K562 (cell line): Measurements from ENCODE around the gene TGFB1I1. TPM values are rescaled to one million over a fixed set of nuclear protein-coding genes. Genes with fewer than 3 reads are reported as not detected.

Source experiments
- ESRRA ChIP-seq: fragments of 450-650 bp; IDR thresholded peaks from 2 replicates; pipeline ENCODE4 v1.6.1; 2014; ENCODE audit warnings: low read depth, mild to moderate bottlenecking, moderate library complexity, borderline replicate concordance
- HMG20A ChIP-seq: fragments of 450-650 bp; formaldehyde crosslinking; conservative IDR thresholded peaks from 2 replicates; pipeline ENCODE4 v1.4.0; 2020; ENCODE audit warnings: mild to moderate bottlenecking, mixed read lengths
- HSF4 ChIP-seq: fragments of 250-450 bp; sonication (Bioruptor Pico); IDR thresholded peaks from 2 replicates; pipeline ENCODE4 v2.1.2; 2022; ENCODE audit warnings: mild to moderate bottlenecking, moderate library complexity, borderline replicate concordance
- TBP ChIP-seq: optimal IDR thresholded peaks from 2 replicates; pipeline ENCODE3; 2011; ENCODE audit warnings: low read depth, low read length, improper control_type of control experiment
- YY1 ChIP-seq, 3 experiments: IDR thresholded peaks; 2 replicates each; pipeline ENCODE4 v1.6.1; 2011; ENCODE audit warnings: low read length in 2 of 3, mild to moderate bottlenecking in 2 of 3, moderate library complexity in 2 of 3, borderline replicate concordance in 1 of 3, control low read depth in 1 of 3, low read depth in 1 of 3; ENCODE audit not compliant: insufficient read depth in 3 of 3, insufficient replicate concordance in 2 of 3, control insufficient read depth in 1 of 3, insufficient read length in 1 of 3; ENCODE audit errors: extremely low read depth in 1 of 3
- ZNF583 ChIP-seq: fragments of 250-450 bp; sonication (Bioruptor Pico); IDR thresholded peaks from 2 replicates; pipeline ENCODE4 v1.4.0; 2020
- polyA plus RNA-seq, 8 experiments: library from polyadenylated mRNA; depleted of rRNA in 4 of 8; stranded (reverse) in 5 of 8; unstranded in 3 of 8; fragments of >200 nt; fragmentation: Nextera tagmentation in 2 of 8; fragmentation: Illumina TruSeq in 1 of 8; extraction: Ambion mirVana in 2 of 8; extraction: Trizol in 1 of 8; gene quantifications; 2 replicates each; pipeline versions ENCODE4 v1.2.1 to v1.2.3, GENCODE V29; 2011 to 2014; ENCODE audit warnings: inconsistent platforms in 1 of 8, missing spikeins in 1 of 8
- total RNA-seq, 7 experiments: library from RNA; depleted of rRNA in 6 of 7; stranded (reverse); fragments of >200 nt in 6 of 7; fragmentation: Illumina TruSeq in 2 of 7; extraction: Trizol in 2 of 7; gene quantifications; 2 replicates each; pipeline versions ENCODE4 v1.2.1 to v1.2.3, GENCODE V29; 2011 to 2021; ENCODE audit warnings: low replicate concordance in 1 of 7
- TF ChIP-seq, protein P1 (sequence below), 2 experiments: fragments of 150-350 bp in 1 of 2; IDR thresholded peaks; 2 replicates each; pipeline ENCODE4 v1.6.1; 2012 to 2016; ENCODE audit warnings: low read depth in 2 of 2, low read length in 2 of 2, mild to moderate bottlenecking in 1 of 2, moderate library complexity in 1 of 2
- TF ChIP-seq, protein P2 (sequence below): fragments of 450-650 bp; IDR thresholded peaks from 2 replicates; pipeline ENCODE4 v1.6.1; 2016; ENCODE audit warnings: mild to moderate bottlenecking, moderate library complexity

Gene TGFB1I1
- total and polyA plus RNA-seq, 9 of the 15 experiments (the other 6 are each of a cell fraction or from before 2014, with no cell fraction given) = 0.04 to 0.91 (median 0.19) TPM

DNA sequence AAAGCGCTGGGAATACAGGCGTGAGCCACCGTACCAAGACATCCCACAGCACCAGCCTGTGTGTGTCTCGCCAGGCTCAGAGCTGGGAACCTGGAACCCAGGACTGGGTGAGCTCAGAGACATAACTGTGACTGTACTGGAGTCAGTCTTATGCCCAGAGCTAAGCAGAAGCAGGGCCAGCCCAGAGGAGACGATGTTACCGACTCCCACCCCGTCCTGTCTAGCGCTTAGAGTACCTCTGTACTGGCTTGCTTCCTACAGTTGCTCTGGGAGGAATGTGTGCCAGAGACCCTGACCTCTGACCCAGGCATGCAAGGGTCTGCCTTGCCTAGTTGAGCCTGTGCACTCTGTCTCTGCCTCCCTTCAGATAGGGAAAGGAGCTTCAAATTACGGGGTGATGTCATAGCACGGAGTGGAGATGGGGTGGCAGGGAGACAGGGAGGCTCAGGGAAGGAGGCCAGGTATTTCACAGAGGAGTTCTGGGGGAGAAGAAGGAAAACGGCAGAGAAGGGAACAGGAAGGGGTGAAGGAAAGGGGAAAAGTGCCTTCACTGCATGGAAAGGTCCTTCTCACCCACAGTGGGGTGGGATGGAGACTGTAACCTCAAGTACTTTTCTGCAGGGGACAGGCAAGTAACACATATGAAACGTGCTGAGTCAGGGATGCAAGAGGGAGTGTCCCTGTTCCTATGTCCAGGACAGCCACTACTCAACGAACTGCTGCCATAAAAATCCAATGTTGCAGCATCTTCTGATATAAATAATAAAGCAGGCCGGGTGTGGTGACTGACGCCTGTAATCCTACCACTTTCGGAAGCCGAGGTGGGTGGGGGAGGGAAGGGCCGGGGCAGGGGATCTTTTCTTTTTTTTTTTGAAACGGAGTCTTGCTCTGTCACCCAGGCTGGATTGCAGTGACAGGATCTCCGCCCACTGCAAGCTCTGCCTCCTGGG lies 18.4 kb upstream of the TGFB1I1 start (continued):
- TF ChIP-seq, protein P1, sequence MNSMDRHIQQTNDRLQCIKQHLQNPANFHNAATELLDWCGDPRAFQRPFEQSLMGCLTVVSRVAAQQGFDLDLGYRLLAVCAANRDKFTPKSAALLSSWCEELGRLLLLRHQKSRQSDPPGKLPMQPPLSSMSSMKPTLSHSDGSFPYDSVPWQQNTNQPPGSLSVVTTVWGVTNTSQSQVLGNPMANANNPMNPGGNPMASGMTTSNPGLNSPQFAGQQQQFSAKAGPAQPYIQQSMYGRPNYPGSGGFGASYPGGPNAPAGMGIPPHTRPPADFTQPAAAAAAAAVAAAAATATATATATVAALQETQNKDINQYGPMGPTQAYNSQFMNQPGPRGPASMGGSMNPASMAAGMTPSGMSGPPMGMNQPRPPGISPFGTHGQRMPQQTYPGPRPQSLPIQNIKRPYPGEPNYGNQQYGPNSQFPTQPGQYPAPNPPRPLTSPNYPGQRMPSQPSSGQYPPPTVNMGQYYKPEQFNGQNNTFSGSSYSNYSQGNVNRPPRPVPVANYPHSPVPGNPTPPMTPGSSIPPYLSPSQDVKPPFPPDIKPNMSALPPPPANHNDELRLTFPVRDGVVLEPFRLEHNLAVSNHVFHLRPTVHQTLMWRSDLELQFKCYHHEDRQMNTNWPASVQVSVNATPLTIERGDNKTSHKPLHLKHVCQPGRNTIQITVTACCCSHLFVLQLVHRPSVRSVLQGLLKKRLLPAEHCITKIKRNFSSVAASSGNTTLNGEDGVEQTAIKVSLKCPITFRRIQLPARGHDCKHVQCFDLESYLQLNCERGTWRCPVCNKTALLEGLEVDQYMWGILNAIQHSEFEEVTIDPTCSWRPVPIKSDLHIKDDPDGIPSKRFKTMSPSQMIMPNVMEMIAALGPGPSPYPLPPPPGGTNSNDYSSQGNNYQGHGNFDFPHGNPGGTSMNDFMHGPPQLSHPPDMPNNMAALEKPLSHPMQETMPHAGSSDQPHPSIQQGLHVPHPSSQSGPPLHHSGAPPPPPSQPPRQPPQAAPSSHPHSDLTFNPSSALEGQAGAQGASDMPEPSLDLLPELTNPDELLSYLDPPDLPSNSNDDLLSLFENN (IDR thresholded peaks at IDR 0.05; ENCODE audit: low read depth in 2 of 2, low read length in 2 of 2) = no peak
- TF ChIP-seq YY1 (IDR thresholded peaks at IDR 0.05; ENCODE audit: borderline replicate concordance in 1 of 3, control insufficient read depth in 1 of 3, extremely low read depth in 1 of 3, insufficient read depth in 3 of 3, insufficient read length in 1 of 3, insufficient replicate concordance in 2 of 3, low read depth in 1 of 3, low read length in 2 of 3) (no peak), ZNF583 (0 out of 2 replicates have a peak, but pooled peaks have one; percentile 10), ESRRA (no peak), HSF4 (CRISPR knock-in tag) (no peak), TBP (peak; percentile 4), HMG20A (no peak)
- TF ChIP-seq, protein P2, sequence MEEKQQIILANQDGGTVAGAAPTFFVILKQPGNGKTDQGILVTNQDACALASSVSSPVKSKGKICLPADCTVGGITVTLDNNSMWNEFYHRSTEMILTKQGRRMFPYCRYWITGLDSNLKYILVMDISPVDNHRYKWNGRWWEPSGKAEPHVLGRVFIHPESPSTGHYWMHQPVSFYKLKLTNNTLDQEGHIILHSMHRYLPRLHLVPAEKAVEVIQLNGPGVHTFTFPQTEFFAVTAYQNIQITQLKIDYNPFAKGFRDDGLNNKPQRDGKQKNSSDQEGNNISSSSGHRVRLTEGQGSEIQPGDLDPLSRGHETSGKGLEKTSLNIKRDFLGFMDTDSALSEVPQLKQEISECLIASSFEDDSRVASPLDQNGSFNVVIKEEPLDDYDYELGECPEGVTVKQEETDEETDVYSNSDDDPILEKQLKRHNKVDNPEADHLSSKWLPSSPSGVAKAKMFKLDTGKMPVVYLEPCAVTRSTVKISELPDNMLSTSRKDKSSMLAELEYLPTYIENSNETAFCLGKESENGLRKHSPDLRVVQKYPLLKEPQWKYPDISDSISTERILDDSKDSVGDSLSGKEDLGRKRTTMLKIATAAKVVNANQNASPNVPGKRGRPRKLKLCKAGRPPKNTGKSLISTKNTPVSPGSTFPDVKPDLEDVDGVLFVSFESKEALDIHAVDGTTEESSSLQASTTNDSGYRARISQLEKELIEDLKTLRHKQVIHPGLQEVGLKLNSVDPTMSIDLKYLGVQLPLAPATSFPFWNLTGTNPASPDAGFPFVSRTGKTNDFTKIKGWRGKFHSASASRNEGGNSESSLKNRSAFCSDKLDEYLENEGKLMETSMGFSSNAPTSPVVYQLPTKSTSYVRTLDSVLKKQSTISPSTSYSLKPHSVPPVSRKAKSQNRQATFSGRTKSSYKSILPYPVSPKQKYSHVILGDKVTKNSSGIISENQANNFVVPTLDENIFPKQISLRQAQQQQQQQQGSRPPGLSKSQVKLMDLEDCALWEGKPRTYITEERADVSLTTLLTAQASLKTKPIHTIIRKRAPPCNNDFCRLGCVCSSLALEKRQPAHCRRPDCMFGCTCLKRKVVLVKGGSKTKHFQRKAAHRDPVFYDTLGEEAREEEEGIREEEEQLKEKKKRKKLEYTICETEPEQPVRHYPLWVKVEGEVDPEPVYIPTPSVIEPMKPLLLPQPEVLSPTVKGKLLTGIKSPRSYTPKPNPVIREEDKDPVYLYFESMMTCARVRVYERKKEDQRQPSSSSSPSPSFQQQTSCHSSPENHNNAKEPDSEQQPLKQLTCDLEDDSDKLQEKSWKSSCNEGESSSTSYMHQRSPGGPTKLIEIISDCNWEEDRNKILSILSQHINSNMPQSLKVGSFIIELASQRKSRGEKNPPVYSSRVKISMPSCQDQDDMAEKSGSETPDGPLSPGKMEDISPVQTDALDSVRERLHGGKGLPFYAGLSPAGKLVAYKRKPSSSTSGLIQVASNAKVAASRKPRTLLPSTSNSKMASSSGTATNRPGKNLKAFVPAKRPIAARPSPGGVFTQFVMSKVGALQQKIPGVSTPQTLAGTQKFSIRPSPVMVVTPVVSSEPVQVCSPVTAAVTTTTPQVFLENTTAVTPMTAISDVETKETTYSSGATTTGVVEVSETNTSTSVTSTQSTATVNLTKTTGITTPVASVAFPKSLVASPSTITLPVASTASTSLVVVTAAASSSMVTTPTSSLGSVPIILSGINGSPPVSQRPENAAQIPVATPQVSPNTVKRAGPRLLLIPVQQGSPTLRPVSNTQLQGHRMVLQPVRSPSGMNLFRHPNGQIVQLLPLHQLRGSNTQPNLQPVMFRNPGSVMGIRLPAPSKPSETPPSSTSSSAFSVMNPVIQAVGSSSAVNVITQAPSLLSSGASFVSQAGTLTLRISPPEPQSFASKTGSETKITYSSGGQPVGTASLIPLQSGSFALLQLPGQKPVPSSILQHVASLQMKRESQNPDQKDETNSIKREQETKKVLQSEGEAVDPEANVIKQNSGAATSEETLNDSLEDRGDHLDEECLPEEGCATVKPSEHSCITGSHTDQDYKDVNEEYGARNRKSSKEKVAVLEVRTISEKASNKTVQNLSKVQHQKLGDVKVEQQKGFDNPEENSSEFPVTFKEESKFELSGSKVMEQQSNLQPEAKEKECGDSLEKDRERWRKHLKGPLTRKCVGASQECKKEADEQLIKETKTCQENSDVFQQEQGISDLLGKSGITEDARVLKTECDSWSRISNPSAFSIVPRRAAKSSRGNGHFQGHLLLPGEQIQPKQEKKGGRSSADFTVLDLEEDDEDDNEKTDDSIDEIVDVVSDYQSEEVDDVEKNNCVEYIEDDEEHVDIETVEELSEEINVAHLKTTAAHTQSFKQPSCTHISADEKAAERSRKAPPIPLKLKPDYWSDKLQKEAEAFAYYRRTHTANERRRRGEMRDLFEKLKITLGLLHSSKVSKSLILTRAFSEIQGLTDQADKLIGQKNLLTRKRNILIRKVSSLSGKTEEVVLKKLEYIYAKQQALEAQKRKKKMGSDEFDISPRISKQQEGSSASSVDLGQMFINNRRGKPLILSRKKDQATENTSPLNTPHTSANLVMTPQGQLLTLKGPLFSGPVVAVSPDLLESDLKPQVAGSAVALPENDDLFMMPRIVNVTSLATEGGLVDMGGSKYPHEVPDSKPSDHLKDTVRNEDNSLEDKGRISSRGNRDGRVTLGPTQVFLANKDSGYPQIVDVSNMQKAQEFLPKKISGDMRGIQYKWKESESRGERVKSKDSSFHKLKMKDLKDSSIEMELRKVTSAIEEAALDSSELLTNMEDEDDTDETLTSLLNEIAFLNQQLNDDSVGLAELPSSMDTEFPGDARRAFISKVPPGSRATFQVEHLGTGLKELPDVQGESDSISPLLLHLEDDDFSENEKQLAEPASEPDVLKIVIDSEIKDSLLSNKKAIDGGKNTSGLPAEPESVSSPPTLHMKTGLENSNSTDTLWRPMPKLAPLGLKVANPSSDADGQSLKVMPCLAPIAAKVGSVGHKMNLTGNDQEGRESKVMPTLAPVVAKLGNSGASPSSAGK = no peak
